C4-2B (cell line): ENCODE results near the gene GID8.

Experiments
- H3K27ac ChIP-seq: fragments of 450-650 bp; 2 replicates; pipeline ENCODE4 v1.5.1; 2017
- ZFX ChIP-seq: fragments of 450-650 bp; IDR thresholded peaks from 2 replicates; pipeline ENCODE4 v1.6.1; 2017
- TF ChIP-seq, protein P1 (sequence below): fragments of 450-650 bp; conservative IDR thresholded peaks from 2 replicates; pipeline ENCODE4 v1.5.1; 2017; ENCODE audit warnings: mild to moderate bottlenecking

GID8 gene

DNA sequence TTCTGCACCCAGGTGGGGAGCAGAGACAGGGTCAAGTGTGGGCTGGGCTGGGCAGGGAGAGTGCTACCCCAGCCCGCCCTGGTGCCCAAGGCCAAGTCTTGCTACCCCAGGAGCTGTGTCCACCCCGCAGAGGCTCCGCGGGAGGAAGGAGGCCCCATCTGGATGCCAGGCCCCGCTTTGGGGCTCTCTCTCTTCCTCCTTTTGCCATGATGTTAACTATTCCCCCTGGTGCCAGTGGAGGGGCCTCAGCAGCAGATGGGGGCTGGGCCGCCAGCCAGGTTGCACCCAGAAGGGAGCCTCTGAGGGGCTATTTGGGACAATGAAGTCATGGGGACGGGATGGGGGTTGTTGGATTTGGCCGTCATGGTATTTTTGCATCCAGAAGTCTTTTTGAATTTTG, 23.9 kb downstream of the GID8 start:
- H3K27ac ChIP-seq = no peak overlapping the region
- no peak for TF ChIP-seq ZFX
- TF ChIP-seq, protein P1, sequence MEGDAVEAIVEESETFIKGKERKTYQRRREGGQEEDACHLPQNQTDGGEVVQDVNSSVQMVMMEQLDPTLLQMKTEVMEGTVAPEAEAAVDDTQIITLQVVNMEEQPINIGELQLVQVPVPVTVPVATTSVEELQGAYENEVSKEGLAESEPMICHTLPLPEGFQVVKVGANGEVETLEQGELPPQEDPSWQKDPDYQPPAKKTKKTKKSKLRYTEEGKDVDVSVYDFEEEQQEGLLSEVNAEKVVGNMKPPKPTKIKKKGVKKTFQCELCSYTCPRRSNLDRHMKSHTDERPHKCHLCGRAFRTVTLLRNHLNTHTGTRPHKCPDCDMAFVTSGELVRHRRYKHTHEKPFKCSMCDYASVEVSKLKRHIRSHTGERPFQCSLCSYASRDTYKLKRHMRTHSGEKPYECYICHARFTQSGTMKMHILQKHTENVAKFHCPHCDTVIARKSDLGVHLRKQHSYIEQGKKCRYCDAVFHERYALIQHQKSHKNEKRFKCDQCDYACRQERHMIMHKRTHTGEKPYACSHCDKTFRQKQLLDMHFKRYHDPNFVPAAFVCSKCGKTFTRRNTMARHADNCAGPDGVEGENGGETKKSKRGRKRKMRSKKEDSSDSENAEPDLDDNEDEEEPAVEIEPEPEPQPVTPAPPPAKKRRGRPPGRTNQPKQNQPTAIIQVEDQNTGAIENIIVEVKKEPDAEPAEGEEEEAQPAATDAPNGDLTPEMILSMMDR = no peak

DNA sequence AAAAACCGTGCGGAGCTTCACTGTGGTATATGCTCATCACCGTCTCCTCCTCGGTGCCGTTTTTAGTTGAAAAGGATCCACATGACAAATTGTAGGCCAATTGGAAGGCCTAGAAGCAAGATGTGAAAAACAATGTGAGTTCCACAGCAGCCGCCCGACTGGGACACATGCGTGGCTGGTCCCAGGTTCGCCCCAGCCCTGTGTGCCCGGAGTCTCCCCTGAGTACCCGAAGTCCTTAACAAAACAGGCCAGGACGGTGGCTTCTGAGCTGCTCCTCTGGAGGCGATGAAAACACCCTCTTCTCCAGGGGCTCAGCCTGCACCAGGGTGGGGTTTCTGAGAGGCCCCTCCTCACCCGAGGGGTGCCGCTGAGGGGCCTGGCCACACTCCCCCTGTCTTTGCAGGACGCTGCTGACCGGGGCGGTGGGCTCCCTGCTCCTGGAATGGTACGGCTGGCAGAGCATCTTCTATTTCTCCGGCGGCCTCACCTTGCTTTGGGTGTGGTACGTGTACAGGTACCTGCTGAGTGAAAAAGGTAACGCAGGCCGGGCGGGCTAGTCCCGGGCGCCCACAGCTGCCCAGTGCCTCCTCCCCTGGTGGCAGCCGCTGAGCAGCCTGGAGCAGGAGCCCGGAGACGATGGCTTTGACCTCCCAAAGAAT, 24.4 kb downstream of the GID8 start:
- TF ChIP-seq ZFX = no peak
- TF ChIP-seq, protein P1 = no peak
- no peak overlapping the region for H3K27ac ChIP-seq

DNA sequence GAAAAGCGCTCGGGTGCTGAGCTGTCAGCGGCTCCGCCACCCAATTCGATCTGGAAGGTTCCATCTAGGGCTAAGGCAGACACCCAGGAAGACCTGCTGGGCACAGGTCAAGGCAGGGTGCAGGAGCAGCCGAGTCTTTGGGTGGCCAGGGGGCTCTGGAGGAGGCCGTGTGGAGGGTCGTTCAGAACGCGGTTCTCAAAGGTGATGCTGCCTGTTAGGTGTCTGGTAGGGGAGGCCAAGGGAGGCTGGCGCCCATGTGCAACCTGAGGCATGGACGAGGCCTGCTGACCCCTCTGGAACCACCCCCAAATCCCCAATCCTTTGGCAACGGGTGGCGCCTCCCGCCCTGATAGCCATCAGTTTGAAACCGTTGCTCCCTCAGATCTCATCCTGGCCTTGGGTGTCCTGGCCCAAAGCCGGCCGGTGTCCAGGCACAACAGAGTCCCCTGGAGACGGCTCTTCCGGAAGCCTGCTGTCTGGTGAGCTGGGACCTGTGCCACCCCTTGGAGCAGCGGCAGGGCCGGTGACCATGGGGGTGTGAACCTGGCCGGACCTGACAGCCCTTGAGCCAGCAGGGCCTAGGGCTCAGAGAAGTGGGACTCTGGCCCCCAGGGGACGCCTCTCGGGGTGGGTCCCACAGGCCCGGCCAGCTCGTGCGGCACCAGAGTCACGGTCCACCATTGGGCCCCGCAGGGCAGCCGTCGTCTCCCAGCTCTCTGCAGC, 25.1 kb downstream of the GID8 start:
- TF ChIP-seq, protein P1 = no peak
- no peak for TF ChIP-seq ZFX
- no peak overlapping the region for H3K27ac ChIP-seq

DNA sequence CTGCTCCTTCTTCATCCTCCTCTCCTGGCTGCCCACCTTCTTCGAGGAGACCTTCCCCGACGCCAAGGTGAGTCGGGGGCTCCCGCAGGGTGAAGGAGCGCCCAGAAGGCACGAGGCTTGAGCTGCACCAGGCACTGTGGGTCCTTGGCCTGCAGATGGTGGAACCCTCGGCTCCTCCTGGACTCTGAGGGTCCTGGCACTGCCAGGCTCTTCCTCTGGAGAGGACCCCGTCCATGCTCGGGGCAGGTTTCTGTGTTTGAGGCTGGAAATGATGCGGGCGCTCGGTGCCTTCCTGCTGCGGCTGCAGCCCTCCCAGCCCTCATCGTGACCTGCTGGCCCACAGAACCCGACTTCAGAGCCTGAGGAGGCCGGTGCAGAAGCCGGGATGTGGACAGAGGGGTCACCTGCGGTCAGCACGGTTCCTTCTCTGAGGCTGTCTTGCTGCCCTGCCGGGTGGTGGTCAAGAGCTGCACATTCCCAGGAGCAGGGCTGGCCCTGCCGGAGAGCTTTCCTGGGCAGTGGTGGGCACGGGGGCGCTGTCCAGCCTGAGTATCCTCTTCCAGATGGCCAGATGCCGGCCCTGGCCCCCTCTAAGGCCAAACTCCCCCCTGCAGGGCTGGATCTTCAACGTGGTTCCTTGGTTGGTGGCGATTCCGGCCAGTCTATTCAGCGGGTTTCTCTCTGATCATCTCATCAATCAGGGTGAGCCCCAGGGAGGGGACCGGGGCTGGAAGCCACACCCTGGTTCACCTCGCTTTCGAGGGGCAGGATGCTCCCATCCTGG, 25.9 kb downstream of the GID8 start:
- H3K27ac ChIP-seq = no peak overlapping the region
- TF ChIP-seq, protein P1 = no peak
- no peak for TF ChIP-seq ZFX

DNA sequence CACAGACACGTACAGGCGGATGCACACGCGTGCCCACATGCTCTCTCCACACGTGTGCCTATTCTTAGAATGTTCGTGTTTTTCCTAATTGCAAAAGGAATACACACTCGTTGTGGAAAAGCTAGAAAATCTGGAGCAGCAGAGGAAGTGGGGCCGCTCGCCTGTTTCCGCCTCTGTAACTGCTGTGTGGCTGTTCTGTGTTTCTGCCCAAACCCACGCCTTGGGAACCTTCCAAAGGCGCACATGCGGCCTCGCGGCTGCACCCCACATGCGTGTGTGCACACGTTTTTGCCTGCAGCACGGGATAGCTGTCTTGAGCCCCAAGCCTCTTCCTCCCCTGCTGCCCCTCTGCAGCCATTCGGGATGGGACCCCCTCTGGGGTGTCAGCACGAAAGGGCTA, 26.8 kb downstream of the GID8 start:
- no peak overlapping the region for H3K27ac ChIP-seq
- TF ChIP-seq ZFX = no peak
- TF ChIP-seq, protein P1 = no peak

DNA sequence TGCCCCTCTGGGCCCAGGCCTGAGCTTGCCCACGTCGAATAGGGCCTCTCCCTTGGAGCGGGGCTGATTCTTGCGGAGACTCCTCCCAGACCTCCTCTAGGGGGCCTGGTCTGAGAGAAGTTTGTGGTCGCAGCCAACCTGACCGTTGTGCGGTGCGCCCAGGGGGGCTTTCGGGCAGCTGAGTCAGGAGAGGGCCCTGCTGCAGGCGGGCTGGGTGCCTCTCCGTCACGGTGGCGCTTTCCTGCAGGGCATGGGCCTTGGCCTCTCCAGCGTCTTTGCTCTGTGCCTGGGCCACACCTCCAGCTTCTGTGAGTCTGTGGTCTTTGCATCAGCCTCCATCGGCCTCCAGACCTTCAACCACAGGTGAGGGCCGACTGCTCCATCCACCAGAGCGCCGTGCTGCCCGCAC, 27.4 kb downstream of the GID8 start:
- no peak for TF ChIP-seq ZFX
- TF ChIP-seq, protein P1 = no peak
- H3K27ac ChIP-seq = no peak overlapping the region
